Measurements from ENCODE around the gene C8B. TPM values are rescaled to one million over a fixed set of nuclear protein-coding genes. Genes with fewer than 3 reads are reported as not detected.

The C8B gene
- total RNA-seq, 3 donors from 2014 or later, result not detected

- Histone ChIP-seq H3K4me1 (no peaks in the 10 kb centered on the region), H3K27me3 (no peaks in the 10 kb centered on the region), H3K27ac (no peak overlapping the region), H3K4me3 (no peak overlapping the region), H3K9me3 (no peaks in the 10 kb centered on the region), H3K36me3 (no peaks in the 10 kb centered on the region)
- no peak for DNase-seq (ENCODE audit: low spot score in 2 of 2)
- intact Hi-C loops (cut with DNase I; ENCODE audit: low total_unique reads), result no loop called here
- TF ChIP-seq POLR2AphosphoS5 (IDR thresholded peaks at IDR 0.05) (no peak), POLR2A (IDR thresholded peaks at IDR 0.05) (no peak)
- TF ChIP-seq, protein P1, sequence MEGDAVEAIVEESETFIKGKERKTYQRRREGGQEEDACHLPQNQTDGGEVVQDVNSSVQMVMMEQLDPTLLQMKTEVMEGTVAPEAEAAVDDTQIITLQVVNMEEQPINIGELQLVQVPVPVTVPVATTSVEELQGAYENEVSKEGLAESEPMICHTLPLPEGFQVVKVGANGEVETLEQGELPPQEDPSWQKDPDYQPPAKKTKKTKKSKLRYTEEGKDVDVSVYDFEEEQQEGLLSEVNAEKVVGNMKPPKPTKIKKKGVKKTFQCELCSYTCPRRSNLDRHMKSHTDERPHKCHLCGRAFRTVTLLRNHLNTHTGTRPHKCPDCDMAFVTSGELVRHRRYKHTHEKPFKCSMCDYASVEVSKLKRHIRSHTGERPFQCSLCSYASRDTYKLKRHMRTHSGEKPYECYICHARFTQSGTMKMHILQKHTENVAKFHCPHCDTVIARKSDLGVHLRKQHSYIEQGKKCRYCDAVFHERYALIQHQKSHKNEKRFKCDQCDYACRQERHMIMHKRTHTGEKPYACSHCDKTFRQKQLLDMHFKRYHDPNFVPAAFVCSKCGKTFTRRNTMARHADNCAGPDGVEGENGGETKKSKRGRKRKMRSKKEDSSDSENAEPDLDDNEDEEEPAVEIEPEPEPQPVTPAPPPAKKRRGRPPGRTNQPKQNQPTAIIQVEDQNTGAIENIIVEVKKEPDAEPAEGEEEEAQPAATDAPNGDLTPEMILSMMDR (IDR thresholded peaks at IDR 0.05), result no peak
These were observed 67.8 kb downstream of the C8B start for GRCh38 chr1:56898005-56898373.

DNA sequence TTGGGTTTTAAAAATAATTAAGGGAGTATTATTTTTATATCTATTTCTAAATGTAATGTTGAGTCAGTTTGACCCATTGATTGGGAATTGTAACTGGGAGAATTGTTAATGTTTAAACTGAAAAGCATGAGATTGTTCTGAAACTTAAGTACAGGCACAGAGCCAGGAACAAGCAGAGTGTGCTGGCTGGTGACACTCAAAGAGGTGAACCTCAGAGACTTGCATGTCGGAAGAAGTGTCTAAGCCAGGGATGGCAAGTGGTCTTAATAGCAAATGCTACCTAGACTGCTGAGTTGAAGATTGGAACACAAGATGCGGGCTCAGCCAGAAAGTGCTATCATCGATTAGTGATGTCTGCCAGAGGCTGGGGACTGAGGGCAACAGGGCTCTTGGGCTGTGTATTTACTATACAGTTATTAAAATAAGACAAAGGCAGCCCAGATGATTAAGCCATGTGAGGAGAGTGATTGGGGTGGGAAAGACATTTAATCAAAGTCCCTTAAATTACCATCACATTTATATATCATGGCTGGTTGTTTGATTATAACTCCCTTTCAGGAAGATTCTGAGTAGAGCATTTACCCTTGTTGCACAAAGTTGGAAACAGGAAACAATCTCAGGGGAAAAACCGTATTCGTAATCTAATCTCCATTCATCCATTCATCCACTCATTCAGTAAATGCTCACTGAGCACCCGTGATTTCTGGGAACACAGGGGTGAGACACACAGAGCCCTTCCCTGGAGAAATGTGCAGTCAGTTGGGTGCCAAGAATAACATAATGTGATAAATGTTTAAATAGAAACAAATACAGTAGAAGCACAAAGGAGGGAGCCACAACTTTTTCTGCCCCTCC, 68.4 kb downstream of the C8B start:
- DNase-seq (ENCODE audit: low spot score in 2 of 2), result no peak
- no peaks in the 10 kb centered on the region for H3K4me1 ChIP-seq
- no peaks in the 10 kb centered on the region for H3K9me3 ChIP-seq
- no peak overlapping the region for H3K27ac ChIP-seq
- TF ChIP-seq POLR2A (IDR thresholded peaks at IDR 0.05), result no peak
- TF ChIP-seq, protein P1 (IDR thresholded peaks at IDR 0.05), result no peak
- no peak for TF ChIP-seq POLR2AphosphoS5 (IDR thresholded peaks at IDR 0.05)
- no peaks in the 10 kb centered on the region for H3K27me3 ChIP-seq
- no peaks in the 10 kb centered on the region for H3K36me3 ChIP-seq
- H3K4me3 ChIP-seq, result no peak overlapping the region
- intact Hi-C loops (cut with DNase I; ENCODE audit: low total_unique reads), result no loop called here

GRCh38 chr1:56894014-56894413, 71.8 kb downstream of the C8B start:
- Histone ChIP-seq H3K27me3 (no peaks in the 10 kb centered on the region), H3K4me3 (no peak overlapping the region), H3K36me3 (no peaks in the 10 kb centered on the region), H3K27ac (no peak overlapping the region), H3K9me3 (no peaks in the 10 kb centered on the region), H3K4me1 (no peaks in the 10 kb centered on the region)
- intact Hi-C loops (cut with DNase I; ENCODE audit: low total_unique reads), result no loop called here
- DNase-seq (ENCODE audit: low spot score in 2 of 2), result no peak
- TF ChIP-seq POLR2AphosphoS5 (IDR thresholded peaks at IDR 0.05) (no peak), POLR2A (IDR thresholded peaks at IDR 0.05) (no peak)
- TF ChIP-seq, protein P1 (IDR thresholded peaks at IDR 0.05), result no peak

DNA sequence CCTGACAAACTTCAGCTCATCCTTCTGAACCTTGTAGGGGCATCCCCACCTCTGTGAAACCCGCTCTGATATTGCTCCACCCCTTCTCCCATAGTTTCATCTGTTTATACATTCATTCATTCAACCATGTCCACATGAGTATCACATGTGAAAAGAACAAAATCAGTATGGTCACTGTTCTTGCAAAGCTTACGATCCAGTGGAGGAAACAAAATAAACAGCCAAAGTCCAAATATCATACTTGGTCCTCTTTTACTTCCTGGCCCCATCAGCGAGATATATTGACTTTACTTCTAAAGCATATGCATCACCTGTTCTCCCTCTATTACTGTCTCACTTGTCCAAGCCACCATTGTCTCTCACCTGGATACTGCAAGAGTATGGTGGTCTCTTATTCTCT, 75.6 kb downstream of the C8B start:
- DNase-seq (ENCODE audit: low spot score in 2 of 2), result no peak
- Histone ChIP-seq H3K4me3 (no peak overlapping the region), H3K27me3 (no peaks in the 10 kb centered on the region), H3K27ac (no peak overlapping the region), H3K9me3 (no peaks in the 10 kb centered on the region), H3K4me1 (no peaks in the 10 kb centered on the region), H3K36me3 (no peaks in the 10 kb centered on the region)
- no peak for TF ChIP-seq POLR2A (IDR thresholded peaks at IDR 0.05)
- TF ChIP-seq, protein P1 (IDR thresholded peaks at IDR 0.05), result no peak
- TF ChIP-seq POLR2AphosphoS5 (IDR thresholded peaks at IDR 0.05), result no peak
- intact Hi-C loops (cut with DNase I; ENCODE audit: low total_unique reads), result no loop called here

GRCh38 chr1:56881417-56881816, 84.4 kb downstream of the C8B start:
- TF ChIP-seq POLR2AphosphoS5 (IDR thresholded peaks at IDR 0.05) (no peak), POLR2A (IDR thresholded peaks at IDR 0.05) (no peak)
- TF ChIP-seq, protein P1 (IDR thresholded peaks at IDR 0.05), result no peak
- DNase-seq (ENCODE audit: low spot score in 2 of 2), result no peak
- no peaks in the 10 kb centered on the region for H3K9me3 ChIP-seq
- intact Hi-C loops (cut with DNase I; ENCODE audit: low total_unique reads), result no loop called here
- H3K27me3 ChIP-seq, result no peaks in the 10 kb centered on the region
- H3K4me3 ChIP-seq, result no peak overlapping the region
- H3K36me3 ChIP-seq, result no peaks in the 10 kb centered on the region
- H3K27ac ChIP-seq, result no peak overlapping the region
- no peaks in the 10 kb centered on the region for H3K4me1 ChIP-seq

Data from breast epithelium (tissue), 4 donors.